IMR-90 (cell line): ENCODE data around the gene PDE4A.

Source experiments
- BHLHE40 ChIP-seq: fragments of 150-350 bp; IDR thresholded peaks from 2 replicates; pipeline ENCODE4 v1.6.1; 2016; ENCODE audit warnings: mild to moderate bottlenecking, low read depth, low read length
- CEBPB ChIP-seq: IDR thresholded peaks from 2 replicates; pipeline ENCODE4 v1.6.1; 2012; ENCODE audit warnings: low read depth, low read length, improper control_type of control experiment
- MXI1 ChIP-seq: IDR thresholded peaks from 2 replicates; pipeline ENCODE4 v1.6.1; 2012; ENCODE audit warnings: low read depth, mild to moderate bottlenecking, low read length, moderate library complexity, borderline replicate concordance
- POLR2A ChIP-seq: IDR thresholded peaks from 2 replicates; pipeline ENCODE4 v1.6.1; 2012; ENCODE audit warnings: mild to moderate bottlenecking, low read depth, low read length
- RFX5 ChIP-seq: IDR thresholded peaks from 2 replicates; pipeline ENCODE4 v1.8.0; 2012; ENCODE audit warnings: low read depth, mild to moderate bottlenecking, low read length, moderate library complexity
- TF ChIP-seq, protein P1 (sequence below): conservative IDR thresholded peaks from 2 replicates; pipeline ENCODE4 v1.5.1; 2012; ENCODE audit warnings: mild to moderate bottlenecking, low read depth, low read length, improper control_type of control experiment

DNA sequence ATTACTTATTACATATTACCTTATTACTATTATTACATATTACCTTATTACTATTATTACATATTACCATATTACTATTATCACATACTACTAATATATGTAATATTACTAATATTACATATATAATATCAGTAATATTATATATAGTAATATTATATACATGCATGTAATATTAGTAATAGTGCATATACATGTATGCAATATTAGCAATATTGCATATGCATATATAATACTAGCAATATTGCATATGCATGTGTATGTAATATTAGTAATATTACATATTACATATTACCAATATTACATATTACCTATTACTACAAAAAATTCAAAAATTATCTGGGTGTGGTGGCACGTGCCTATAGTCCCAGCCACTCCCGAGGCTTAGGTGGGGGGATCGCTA, 22.4 kb downstream of the PDE4A start:
- TF ChIP-seq, protein P1, sequence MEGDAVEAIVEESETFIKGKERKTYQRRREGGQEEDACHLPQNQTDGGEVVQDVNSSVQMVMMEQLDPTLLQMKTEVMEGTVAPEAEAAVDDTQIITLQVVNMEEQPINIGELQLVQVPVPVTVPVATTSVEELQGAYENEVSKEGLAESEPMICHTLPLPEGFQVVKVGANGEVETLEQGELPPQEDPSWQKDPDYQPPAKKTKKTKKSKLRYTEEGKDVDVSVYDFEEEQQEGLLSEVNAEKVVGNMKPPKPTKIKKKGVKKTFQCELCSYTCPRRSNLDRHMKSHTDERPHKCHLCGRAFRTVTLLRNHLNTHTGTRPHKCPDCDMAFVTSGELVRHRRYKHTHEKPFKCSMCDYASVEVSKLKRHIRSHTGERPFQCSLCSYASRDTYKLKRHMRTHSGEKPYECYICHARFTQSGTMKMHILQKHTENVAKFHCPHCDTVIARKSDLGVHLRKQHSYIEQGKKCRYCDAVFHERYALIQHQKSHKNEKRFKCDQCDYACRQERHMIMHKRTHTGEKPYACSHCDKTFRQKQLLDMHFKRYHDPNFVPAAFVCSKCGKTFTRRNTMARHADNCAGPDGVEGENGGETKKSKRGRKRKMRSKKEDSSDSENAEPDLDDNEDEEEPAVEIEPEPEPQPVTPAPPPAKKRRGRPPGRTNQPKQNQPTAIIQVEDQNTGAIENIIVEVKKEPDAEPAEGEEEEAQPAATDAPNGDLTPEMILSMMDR, result no peak
- TF ChIP-seq POLR2A, result no peak
- no peak for TF ChIP-seq MXI1
- TF ChIP-seq BHLHE40, result no peak
- TF ChIP-seq CEBPB, result no peak
- no peak for TF ChIP-seq RFX5
